ENCODE measurements around the gene KRTAP12-4.
"Not testable (repeated sequence)": the region's sequence is repeated elsewhere in the genome, so short reads cannot be mapped to it uniquely, and the experiment has no call there.

Gene KRTAP12-4

DNA sequence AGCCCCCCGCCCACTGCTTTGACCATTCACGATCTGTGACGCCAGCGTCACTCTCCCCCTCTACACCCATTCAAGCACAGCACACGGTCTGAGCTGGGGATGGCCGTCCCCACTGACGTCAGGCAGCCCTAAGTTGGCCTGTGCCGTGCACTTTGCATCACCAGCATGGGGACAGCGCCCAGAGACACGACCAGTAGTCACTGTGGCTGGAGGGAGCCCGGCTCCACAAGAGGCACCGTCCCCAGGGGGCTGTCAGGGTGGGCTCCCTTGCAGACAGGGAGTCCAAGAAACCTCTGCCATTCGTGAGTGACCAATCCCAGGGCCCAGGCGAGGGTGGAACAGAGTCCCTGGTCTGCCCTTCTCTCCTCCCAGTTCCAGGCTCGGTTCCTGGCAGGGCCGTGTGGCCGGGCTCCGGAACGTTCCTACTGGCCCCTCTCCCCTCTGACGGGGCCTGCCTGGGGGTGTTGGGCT is 40.3 kb downstream of the KRTAP12-4 start:
- TF ChIP-seq, protein P1, sequence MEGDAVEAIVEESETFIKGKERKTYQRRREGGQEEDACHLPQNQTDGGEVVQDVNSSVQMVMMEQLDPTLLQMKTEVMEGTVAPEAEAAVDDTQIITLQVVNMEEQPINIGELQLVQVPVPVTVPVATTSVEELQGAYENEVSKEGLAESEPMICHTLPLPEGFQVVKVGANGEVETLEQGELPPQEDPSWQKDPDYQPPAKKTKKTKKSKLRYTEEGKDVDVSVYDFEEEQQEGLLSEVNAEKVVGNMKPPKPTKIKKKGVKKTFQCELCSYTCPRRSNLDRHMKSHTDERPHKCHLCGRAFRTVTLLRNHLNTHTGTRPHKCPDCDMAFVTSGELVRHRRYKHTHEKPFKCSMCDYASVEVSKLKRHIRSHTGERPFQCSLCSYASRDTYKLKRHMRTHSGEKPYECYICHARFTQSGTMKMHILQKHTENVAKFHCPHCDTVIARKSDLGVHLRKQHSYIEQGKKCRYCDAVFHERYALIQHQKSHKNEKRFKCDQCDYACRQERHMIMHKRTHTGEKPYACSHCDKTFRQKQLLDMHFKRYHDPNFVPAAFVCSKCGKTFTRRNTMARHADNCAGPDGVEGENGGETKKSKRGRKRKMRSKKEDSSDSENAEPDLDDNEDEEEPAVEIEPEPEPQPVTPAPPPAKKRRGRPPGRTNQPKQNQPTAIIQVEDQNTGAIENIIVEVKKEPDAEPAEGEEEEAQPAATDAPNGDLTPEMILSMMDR (IDR thresholded peaks at IDR 0.05): no peak
- TF ChIP-seq ZFX (IDR thresholded peaks at IDR 0.05; ENCODE audit: borderline replicate concordance): no peak
- no peak overlapping the region for H3K27ac ChIP-seq

DNA sequence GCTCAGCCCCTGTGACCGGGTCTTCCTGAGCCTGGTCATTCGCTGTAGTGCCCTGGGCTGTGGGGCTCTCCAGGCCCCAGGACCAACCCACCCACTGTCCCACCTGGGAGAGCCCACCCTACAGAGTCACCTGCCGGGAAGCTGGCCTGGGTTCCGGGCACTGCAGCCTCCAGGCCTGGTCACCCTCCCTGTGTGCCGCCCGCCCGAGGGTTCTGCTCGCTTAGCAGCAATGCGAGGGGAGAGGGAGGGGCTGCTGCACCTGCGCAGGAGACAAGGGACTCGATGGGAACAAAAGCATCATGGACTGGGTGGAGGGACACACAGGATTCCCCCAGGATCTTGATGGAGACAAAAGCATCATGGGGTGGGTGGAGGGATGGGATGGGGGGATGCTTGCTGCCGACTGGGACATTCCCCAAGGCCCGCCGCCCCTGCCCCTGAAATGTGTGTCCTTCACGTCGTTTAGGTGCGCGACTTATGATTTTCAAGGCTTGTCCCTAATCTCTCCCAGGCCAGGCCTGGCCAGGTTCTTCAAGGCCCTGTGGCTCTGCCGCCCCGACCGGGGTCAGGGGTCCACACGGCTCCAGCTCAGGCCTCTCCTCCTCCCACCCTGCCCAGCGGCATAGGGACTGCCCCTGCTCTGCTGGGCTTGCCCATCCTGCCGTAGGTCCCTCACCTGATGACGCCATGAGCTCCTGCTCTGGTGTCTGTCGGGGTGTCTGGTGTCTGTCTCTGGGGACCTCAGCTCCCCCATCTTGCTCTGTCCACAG is 40.9 kb downstream of the KRTAP12-4 start:
- no peak overlapping the region for H3K27ac ChIP-seq
- no peak for TF ChIP-seq ZFX (IDR thresholded peaks at IDR 0.05; ENCODE audit: borderline replicate concordance)
- TF ChIP-seq, protein P1 (IDR thresholded peaks at IDR 0.05): no peak

DNA sequence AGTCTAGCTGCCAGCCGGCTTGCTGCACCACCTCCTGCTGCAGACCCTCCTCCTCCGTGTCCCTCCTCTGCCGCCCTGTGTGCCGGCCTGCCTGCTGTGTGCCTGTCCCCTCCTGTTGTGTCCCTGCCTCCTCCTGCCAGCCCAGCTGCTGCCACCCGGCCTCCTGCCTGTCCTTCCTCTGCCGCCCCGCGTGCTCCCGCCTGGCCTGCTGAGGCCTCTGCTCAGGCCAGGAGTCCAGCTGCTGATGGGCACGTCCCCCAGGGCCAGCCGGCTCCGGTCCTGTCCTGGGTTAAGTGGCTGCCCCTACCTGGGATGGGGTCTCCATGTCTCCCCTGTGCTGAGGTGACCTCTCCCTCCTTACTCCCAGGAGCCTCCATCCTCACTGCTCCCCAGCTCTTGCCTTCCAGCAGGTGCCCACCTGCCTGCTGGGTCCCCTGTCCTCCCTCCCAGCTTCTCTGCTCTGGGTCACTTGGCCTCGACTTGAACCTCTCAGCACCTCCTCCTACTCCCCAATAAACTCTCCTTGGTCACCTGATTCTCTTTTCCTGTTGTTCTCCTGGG is 41.7 kb downstream of the KRTAP12-4 start:
- TF ChIP-seq, protein P1 (IDR thresholded peaks at IDR 0.05): no peak
- TF ChIP-seq ZFX (IDR thresholded peaks at IDR 0.05; ENCODE audit: borderline replicate concordance): no peak
- no peak overlapping the region for H3K27ac ChIP-seq

DNA sequence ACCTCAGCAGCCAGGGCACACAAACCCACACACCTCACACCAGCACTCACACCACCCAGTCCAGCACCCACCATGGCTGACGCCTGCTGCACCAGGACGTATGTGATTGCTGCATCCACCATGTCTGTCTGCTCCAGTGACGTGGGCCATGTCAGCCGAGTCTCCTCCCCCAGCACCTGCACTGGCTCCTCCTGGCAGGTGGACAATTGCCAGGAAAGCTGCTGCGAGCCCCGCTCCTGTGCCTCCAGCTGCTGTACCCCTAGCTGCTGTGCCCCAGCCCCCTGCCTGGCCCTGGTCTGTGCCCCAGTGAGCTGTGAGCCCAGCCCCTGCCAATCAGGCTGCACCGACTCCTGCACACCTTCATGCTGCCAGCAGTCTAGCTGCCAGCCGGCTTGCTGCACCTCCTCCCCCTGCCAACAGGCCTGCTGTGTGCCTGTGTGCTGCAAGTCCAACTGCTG is 42.4 kb downstream of the KRTAP12-4 start, which contains the start of gene KRTAP10-8:
Gene KRTAP10-8 (plus strand): TSS at position 51 of the 458 bp plus-strand sequence. CDS start 22 bp downstream, at position 73.
- no peak within 1 kb of the TSS for H3K27ac ChIP-seq
- TF ChIP-seq, protein P1 (IDR thresholded peaks at IDR 0.05): no peak
- TF ChIP-seq ZFX (IDR thresholded peaks at IDR 0.05; ENCODE audit: borderline replicate concordance): no peak

DNA sequence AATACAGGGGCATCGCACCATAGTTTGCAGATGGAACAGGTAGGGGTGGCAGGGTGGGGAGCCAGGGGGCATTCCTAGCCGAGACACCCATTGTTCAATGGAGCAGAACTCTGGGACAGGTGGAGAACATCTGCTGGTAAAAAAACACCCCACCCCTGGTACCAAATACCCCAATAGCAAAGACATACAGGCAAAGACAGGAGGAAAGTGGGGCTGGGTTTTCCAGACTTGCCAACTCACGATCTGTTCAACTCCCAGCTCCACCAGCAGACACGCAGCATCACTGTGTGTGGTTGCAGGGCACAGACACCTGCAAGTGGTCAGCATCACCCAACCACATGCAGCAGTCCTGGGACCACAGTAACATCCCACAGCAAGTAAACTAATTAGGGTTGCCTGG is 42.9 kb downstream of the KRTAP12-4 start:
- no peak overlapping the region for H3K27ac ChIP-seq
- no peak for TF ChIP-seq ZFX (IDR thresholded peaks at IDR 0.05; ENCODE audit: borderline replicate concordance)
- TF ChIP-seq, protein P1 (IDR thresholded peaks at IDR 0.05): no peak

DNA sequence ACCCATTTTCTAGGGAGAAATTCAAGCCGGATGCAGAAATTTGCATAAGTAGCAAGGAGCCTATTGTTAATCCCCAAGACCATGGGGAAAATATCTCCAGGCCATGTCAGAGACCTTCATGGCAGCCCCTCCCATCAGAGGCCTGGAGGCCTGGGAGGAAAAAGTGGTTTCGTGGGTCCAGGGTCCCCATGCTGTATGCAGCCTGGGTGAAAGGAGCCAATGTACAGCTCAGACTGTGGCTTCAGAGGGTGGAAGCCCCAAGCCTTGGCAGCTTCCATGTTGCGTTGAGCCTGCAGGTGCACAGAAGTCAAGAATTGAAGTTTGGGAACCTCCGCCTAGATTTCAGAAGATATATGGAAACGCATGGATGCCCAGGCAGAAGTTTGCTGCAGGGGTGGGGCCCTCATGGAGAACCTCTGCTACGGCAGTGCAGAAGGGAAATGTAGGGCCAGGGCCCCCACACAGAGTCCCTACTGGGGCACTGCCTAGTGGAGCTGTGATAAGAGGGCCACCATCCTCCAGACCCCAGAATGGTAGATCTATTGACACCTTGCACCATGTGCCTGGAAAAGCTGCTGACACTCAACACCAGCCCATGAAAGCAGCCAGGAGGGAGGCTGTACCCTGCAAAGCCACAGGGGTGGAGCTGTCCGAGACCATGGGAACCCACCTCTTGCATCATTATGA is 44.2 kb downstream of the KRTAP12-4 start:
- not testable (repeated sequence) for H3K27ac ChIP-seq

DNA sequence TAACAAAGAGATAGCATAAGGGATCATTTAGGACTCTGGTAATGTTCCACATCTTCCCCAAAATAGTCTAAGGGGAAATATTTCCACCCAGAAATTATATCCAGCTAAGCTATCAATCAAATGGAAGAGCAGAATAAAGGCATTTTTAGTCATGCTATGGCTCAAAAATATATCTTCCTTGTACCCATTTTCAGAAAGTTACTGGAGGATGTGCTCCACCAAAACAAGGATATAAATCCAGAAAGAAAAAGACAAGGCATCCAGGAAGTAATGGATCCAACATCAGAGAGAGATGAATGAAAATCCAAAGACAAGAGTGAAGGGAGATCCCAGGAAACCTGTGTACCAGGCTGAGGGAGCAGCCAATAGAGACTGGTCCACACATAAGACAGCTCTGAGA is 45.3 kb downstream of the KRTAP12-4 start:
- no peak for TF ChIP-seq ZFX (IDR thresholded peaks at IDR 0.05; ENCODE audit: borderline replicate concordance)
- TF ChIP-seq, protein P1 (IDR thresholded peaks at IDR 0.05): no peak
- H3K27ac ChIP-seq: no peak overlapping the region
